NT2/D1 (cell line): Measurements from ENCODE around the gene ZFYVE19.

ENCODE experiments used
- SUZ12 ChIP-seq: IDR thresholded peaks from 2 replicates; pipeline ENCODE4 v1.6.1; 2011; ENCODE audit not compliant: insufficient read length, insufficient read depth; ENCODE audit errors: extremely low read depth
- ZNF274 ChIP-seq: IDR thresholded peaks from 2 replicates; pipeline ENCODE4 v1.6.1; 2011; ENCODE audit warnings: mild to moderate bottlenecking, low read depth, low read length

- TF ChIP-seq ZNF274 (no peak), SUZ12 (no peak)
Measured at GRCh38 chr15:40854161-40854560, 47.3 kb downstream of the ZFYVE19 start.
